Neural crest cell (in vitro differentiated cells): ENCODE results near the gene SBK1. TPM values are rescaled to one million over a fixed set of nuclear protein-coding genes. Genes with fewer than 3 reads are reported as not detected.

Source experiments
- DNase-seq: peaks from one replicate; pipeline ENCODE4 v3.0.0; 2021; ENCODE audit warnings: low read depth, mixed read lengths, low spot score
- H3K27ac Mint-ChIP-seq: one replicate; pipeline ENCODE4 v1.8.0; 2021; ENCODE audit warnings: mild to moderate bottlenecking, mixed read lengths; ENCODE audit not compliant: unreplicated experiment
- H3K27me3 Mint-ChIP-seq: 2 replicates; pipeline ENCODE4 v1.8.0; 2021; ENCODE audit warnings: low read depth, mild to moderate bottlenecking, mixed read lengths
- H3K36me3 Mint-ChIP-seq: 2 replicates; pipeline ENCODE4 v1.8.0; 2021; ENCODE audit warnings: low read depth, mild to moderate bottlenecking, mixed read lengths
- H3K4me1 Mint-ChIP-seq: 2 replicates; pipeline ENCODE4 v1.8.0; 2021; ENCODE audit warnings: mixed read lengths
- H3K4me3 Mint-ChIP-seq: one replicate; pipeline ENCODE4 v1.8.0; 2021; ENCODE audit warnings: mild to moderate bottlenecking, mixed read lengths
- H3K9me3 Mint-ChIP-seq: 2 replicates; pipeline ENCODE4 v1.8.0; 2021; ENCODE audit warnings: mixed read lengths
- total RNA-seq: library from RNA; stranded (reverse); gene quantifications from 2 replicates; pipeline ENCODE4 v1.2.1, GENCODE V29; 2021
- TF ChIP-seq, protein P1 (sequence below): fragments of 200-600 bp; sonication (generic); conservative IDR thresholded peaks from 2 replicates; pipeline ENCODE4 v1.5.0; 2021; ENCODE audit warnings: antibody characterized with exemption, mild to moderate bottlenecking

Gene SBK1
- total RNA-seq, 1 donor from 2014 or later, result 79.0 TPM

DNA sequence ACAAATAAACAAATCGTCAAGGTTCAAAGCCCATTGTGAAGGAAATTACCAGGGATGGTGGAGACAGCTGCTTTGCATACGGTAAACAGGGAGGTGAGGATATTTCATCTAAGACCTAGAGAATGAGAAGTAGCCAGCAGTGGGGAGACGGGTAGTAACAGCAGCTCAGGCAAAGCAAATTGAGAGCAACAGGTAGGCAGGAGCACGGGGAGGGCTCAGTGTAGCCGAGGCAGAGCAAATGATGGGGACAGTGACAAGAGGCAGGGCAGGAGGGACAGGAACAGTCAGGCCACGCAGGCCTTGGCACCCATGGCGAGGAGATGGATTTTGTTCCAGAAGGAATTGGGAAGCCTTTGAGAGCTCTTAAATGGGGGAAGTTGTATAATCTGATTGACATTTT, 29.0 kb upstream of the SBK1 start:
- DNase-seq, result no peak
- no peak overlapping the region for H3K4me3 Mint-ChIP-seq
- H3K4me1 Mint-ChIP-seq, result no peaks in the 10 kb centered on the region
- TF ChIP-seq, protein P1, sequence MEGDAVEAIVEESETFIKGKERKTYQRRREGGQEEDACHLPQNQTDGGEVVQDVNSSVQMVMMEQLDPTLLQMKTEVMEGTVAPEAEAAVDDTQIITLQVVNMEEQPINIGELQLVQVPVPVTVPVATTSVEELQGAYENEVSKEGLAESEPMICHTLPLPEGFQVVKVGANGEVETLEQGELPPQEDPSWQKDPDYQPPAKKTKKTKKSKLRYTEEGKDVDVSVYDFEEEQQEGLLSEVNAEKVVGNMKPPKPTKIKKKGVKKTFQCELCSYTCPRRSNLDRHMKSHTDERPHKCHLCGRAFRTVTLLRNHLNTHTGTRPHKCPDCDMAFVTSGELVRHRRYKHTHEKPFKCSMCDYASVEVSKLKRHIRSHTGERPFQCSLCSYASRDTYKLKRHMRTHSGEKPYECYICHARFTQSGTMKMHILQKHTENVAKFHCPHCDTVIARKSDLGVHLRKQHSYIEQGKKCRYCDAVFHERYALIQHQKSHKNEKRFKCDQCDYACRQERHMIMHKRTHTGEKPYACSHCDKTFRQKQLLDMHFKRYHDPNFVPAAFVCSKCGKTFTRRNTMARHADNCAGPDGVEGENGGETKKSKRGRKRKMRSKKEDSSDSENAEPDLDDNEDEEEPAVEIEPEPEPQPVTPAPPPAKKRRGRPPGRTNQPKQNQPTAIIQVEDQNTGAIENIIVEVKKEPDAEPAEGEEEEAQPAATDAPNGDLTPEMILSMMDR, result no peak
- peaks cover 21% of the 10 kb centered on the region for H3K27me3 Mint-ChIP-seq
- no peaks in the 10 kb centered on the region for H3K9me3 Mint-ChIP-seq
- H3K27ac Mint-ChIP-seq, result no peak overlapping the region
- no peaks in the 10 kb centered on the region for H3K36me3 Mint-ChIP-seq

DNA sequence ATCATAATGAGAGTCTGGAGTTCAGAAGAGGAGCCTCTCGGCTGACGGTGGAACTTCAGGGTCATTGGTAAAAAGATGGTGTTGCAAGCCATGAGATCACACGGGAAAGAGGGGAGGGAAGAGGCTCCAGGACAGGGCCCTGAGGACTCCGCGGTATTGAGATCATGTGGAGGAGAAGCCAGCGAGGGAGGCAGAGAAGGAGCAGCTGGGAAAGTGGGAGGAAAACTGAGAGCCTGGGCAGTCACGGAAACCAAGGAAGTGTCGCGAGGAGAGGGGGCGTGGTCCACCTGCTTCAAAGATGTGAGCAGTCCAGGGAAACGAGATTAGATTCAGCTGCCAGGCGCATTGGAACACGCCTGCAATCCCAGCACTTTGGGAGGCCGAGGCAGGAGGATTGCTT, 27.7 kb upstream of the SBK1 start:
- Mint-ChIP-seq H3K9me3 (no peaks in the 10 kb centered on the region), H3K36me3 (no peaks in the 10 kb centered on the region), H3K27ac (no peak overlapping the region), H3K4me1 (no peaks in the 10 kb centered on the region), H3K27me3 (peaks cover 20% of the 10 kb centered on the region), H3K4me3 (no peak overlapping the region)
- TF ChIP-seq, protein P1, result no peak
- DNase-seq, result no peak

DNA sequence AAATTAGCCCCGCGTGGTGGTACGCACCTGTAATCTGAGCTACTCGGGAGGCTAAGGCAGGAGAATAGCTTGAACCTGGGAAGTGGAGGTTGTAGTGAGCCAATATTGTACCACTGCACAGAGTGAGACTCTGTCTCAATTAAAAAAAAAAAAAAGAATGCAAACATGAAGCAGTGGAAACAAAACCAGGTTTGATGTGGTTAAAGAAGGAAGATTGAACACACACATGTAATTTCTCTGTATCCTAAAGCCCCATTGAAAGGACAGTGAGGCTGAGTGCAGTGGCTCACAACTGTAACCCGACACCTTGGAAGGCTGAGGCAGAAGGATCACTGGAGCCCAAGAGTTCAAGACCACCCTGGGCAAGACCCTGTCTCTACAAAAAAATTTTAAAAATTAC, 26.5 kb upstream of the SBK1 start:
- H3K27me3 Mint-ChIP-seq, result peaks cover 17% of the 10 kb centered on the region
- H3K9me3 Mint-ChIP-seq, result no peaks in the 10 kb centered on the region
- no peak for DNase-seq
- H3K4me3 Mint-ChIP-seq, result no peak overlapping the region
- no peaks in the 10 kb centered on the region for H3K36me3 Mint-ChIP-seq
- TF ChIP-seq, protein P1, result no peak
- no peaks in the 10 kb centered on the region for H3K4me1 Mint-ChIP-seq
- H3K27ac Mint-ChIP-seq, result no peak overlapping the region

DNA sequence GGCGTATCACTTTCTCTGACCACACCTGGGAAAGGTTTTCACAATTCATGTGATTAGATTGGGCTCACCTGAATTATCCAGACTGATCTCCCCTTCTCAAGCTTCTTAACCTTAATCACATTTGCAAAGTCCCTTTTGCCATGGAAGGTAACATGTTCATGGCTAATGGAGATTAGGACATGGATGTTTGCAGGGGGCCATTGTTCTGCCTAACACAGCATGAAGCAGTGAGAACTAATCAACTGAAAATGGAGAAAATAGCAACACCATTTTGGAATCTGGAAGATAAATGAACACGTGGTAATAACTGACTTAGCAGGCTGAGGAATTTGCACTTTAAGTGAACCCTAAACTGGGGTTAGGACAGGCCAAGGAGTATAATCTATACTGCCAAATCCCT, 25.0 kb upstream of the SBK1 start:
- H3K9me3 Mint-ChIP-seq, result no peaks in the 10 kb centered on the region
- H3K27me3 Mint-ChIP-seq, result peaks cover 22% of the 10 kb centered on the region
- H3K4me1 Mint-ChIP-seq, result no peaks in the 10 kb centered on the region
- H3K36me3 Mint-ChIP-seq, result no peaks in the 10 kb centered on the region
- H3K4me3 Mint-ChIP-seq, result no peak overlapping the region
- no peak overlapping the region for H3K27ac Mint-ChIP-seq
- no peak for DNase-seq
- TF ChIP-seq, protein P1, result no peak

DNA sequence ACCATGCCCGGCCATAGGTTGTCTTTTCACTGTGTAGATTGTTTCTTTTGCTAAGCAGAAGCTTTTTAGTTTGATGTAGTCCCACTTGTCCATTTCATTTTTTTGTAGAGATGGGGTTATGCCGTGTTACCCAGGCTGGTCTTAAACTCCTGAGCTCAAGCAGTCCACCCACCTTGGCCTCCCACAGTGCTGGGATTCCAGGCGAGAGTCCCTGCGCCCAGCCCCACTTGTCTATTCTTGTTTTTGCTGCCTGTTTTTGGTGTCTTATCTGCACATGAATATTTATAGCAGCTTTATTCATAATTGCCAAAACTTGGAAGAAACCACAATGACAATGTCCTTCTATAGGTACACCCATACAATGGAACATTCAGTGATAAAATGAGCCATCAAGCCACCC, 18.8 kb upstream of the SBK1 start:
- Mint-ChIP-seq H3K4me3 (no peak overlapping the region), H3K27me3 (peaks cover 48% of the 10 kb centered on the region), H3K9me3 (no peaks in the 10 kb centered on the region), H3K4me1 (peaks cover 11% of the 10 kb centered on the region), H3K36me3 (no peaks in the 10 kb centered on the region), H3K27ac (no peak overlapping the region)
- TF ChIP-seq, protein P1, result no peak
- DNase-seq, result no peak

DNA sequence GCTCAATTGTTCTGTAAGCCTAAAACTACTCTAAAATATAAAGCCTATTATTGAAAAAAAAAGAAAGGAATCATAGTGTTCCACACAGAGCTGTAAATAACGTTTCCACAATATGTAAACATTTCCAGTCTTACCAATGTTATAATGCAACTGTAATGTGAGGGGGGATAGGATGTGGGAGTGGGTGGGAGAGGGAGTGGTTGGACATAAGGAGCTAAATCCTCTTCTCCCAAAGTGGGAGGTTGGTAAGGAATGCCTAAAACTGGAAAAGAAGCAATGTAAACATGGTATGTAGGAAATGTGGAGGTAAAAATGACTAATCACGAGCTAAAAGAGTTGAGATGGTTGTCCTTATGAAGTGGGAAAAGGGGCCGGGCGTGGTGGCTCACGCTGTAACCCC, 17.6 kb upstream of the SBK1 start:
- Mint-ChIP-seq H3K36me3 (no peaks in the 10 kb centered on the region), H3K4me3 (no peak overlapping the region), H3K9me3 (no peaks in the 10 kb centered on the region), H3K27ac (no peak overlapping the region), H3K27me3 (peaks cover 48% of the 10 kb centered on the region), H3K4me1 (peaks cover 11% of the 10 kb centered on the region)
- TF ChIP-seq, protein P1, result no peak
- DNase-seq, result no peak
